Renal cortex interstitium (tissue), 11 donors: ENCODE measurements around the gene CFAP97. TPM values are rescaled to one million over a fixed set of nuclear protein-coding genes. Genes with fewer than 3 reads are reported as not detected.
"Not testable (repeated sequence)": the region's sequence is repeated elsewhere in the genome, so short reads cannot be mapped to it uniquely, and the experiment has no call there.

Source experiments
- DNase-seq, 11 donors: peaks; one replicate each; pipeline ENCODE4 v3.0.0-alpha.2; 2013; ENCODE audit warnings: low read depth in 9 of 11, low spot score in 4 of 11; ENCODE audit errors: extremely low read depth in 1 of 11
- polyA plus RNA-seq, 3 donors: library from polyadenylated mRNA; unstranded; fragments of 120-200 nt; gene quantifications; one replicate each; pipeline ENCODE4 v1.2.1, GENCODE V29; 2013; ENCODE audit not compliant: insufficient read length in 3 of 3

The CFAP97 gene
- polyA plus RNA-seq, 3 donors: 44.5 to 52.1 (median 44.9) TPM

- peak in 6 of 11 donors; percentile 64 to 85 (median 80) for DNase-seq
Measured at GRCh38 chr4:185209031-185209851, 5.4 kb upstream of the CFAP97 start, which contains the start of gene SNX25. TSS of gene SNX25 (plus strand) at chr4:185209598. CDS start at chr4:185209827, 229 bp downstream.

GRCh38 chr4:185207466-185207865 is 3.7 kb upstream of the CFAP97 start:
- DNase-seq: no peak

- no peak for DNase-seq
Measured at GRCh38 chr4:185205697-185206342, 2.0 kb upstream of the CFAP97 start.

GRCh38 chr4:185205073-185205472 is 1.3 kb upstream of the CFAP97 start:
- not testable (repeated sequence) for DNase-seq

- no peak for DNase-seq
Measured at GRCh38 chr4:185204238-185204910, 574 bp upstream of the CFAP97 start.

GRCh38 chr4:185202984-185203485 is 765 bp downstream of the CFAP97 start:
- DNase-seq: no peak

GRCh38 chr4:185201977-185202962 is 1.5 kb downstream of the CFAP97 start:
- no peak for DNase-seq

GRCh38 chr4:185198189-185198588 is 5.6 kb downstream of the CFAP97 start:
- not testable (repeated sequence) for DNase-seq

GRCh38 chr4:185196437-185196836 is 7.4 kb downstream of the CFAP97 start:
- DNase-seq: no peak

- no peak for DNase-seq
Measured at GRCh38 chr4:185194924-185195888, 8.6 kb downstream of the CFAP97 start.

GRCh38 chr4:185192059-185192458 is 11.7 kb downstream of the CFAP97 start:
- DNase-seq: no peak

- DNase-seq: no peak
Measured at GRCh38 chr4:185190306-185190856, 13.4 kb downstream of the CFAP97 start.

- no peak for DNase-seq
Measured at GRCh38 chr4:185189606-185190305, 14.0 kb downstream of the CFAP97 start.

GRCh38 chr4:185186769-185187168 is 17.0 kb downstream of the CFAP97 start:
- no peak for DNase-seq

- peak; percentile 65 to 88 (median 75) for DNase-seq
Measured at GRCh38 chr4:185183622-185184281, 20.0 kb downstream of the CFAP97 start.

GRCh38 chr4:185182239-185182638 is 21.6 kb downstream of the CFAP97 start:
- no peak for DNase-seq
